Mucosa of gallbladder (tissue), 1 donor: Measurements from ENCODE around the gene NCAPD2. TPM values are rescaled to one million over a fixed set of nuclear protein-coding genes. Genes with fewer than 3 reads are reported as not detected.

Source experiments
- DNase-seq: peaks from one replicate; pipeline ENCODE4 v3.0.0-alpha.2; 2020; ENCODE audit warnings: low spot score
- total RNA-seq: library from RNA; stranded (reverse); gene quantifications from one replicate; pipeline ENCODE4 v1.2.1, GENCODE V29; 2021
- donor health status: DM: no; HTN: no; CAD: no.

NCAPD2 gene
- total RNA-seq, 1 donor from 2014 or later, result 36.6 TPM

GRCh38 chr12:6569786-6570185 is 75.9 kb downstream of the NCAPD2 start:
- no peak for DNase-seq

DNA sequence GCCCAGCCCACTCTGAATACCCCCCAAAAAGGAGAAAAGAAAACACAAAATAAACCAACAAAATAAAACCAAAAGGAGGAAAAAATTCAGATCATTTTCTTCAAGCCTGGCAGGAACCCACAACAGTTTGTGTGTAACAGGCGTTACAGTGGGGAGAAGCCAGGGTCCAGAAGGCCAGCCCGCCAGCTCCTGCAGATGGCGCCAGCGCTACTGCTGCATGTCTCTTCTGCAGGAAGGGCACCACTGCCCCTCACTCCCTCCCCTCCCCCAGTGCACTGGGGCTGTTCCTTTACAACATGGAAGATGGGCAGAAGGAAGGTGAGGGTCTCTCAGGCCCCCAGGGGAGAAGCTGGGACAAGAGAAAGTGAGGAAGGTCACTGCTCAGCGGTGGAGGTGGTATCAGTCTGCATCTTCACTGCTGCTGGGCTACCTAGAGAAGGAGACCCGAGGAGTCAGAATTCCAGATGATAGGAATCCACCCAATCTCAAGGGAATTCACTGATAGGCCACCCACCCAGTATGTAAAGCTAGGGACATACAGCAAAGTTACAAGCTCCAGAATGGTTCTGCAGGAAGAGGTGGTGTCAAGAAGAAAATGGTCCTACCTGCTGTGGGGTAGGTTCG is 76.5 kb downstream of the NCAPD2 start:
- DNase-seq, result no peak

GRCh38 chr12:6573001-6573400 is 79.1 kb downstream of the NCAPD2 start:
- DNase-seq, result no peak

GRCh38 chr12:6574576-6575295 is 80.8 kb downstream of the NCAPD2 start:
- no peak for DNase-seq

- no peak for DNase-seq
These were observed 81.7 kb downstream of the NCAPD2 start for GRCh38 chr12:6575648-6576047.

Other genes starting within 250 kb of the NCAPD2 start
- 64.9 TPM for gene PLEKHG6, start 183.4 kb upstream of the NCAPD2 start, total RNA-seq
- gene TNFRSF1A, start 152.0 kb upstream of the NCAPD2 start, total RNA-seq, result 155 TPM
- gene SCNN1A, start 118.5 kb upstream of the NCAPD2 start, total RNA-seq, result 52.7 TPM
- 180 TPM for gene LTBR, start 109.9 kb upstream of the NCAPD2 start, total RNA-seq
- 3.8 TPM for gene CD27, start 49.1 kb upstream of the NCAPD2 start, total RNA-seq
- gene TAPBPL, start 42.1 kb upstream of the NCAPD2 start, total RNA-seq, result 53.1 TPM
- 12.3 TPM for gene VAMP1, start 23.4 kb upstream of the NCAPD2 start, total RNA-seq
- 134 TPM for gene MRPL51, start 840 bp upstream of the NCAPD2 start, total RNA-seq
- gene GAPDH, start 40.4 kb downstream of the NCAPD2 start, total RNA-seq, result 2,392 TPM
- 14.2 TPM for gene IFFO1, start 61.9 kb downstream of the NCAPD2 start, total RNA-seq
- gene NOP2, start 74.2 kb downstream of the NCAPD2 start, total RNA-seq, result 19.2 TPM
- gene CHD4, start 113.3 kb downstream of the NCAPD2 start, total RNA-seq, result 220 TPM
- 15.0 TPM for gene LPAR5, start 141.9 kb downstream of the NCAPD2 start, total RNA-seq
- gene ACRBP, start 153.3 kb downstream of the NCAPD2 start, total RNA-seq, result 9.8 TPM
- 58.0 TPM for gene ING4, start 169.0 kb downstream of the NCAPD2 start, total RNA-seq
- gene ZNF384, start 195.3 kb downstream of the NCAPD2 start, total RNA-seq, result 60.6 TPM
- 5.0 TPM for gene PIANP, start 206.7 kb downstream of the NCAPD2 start, total RNA-seq
- gene COPS7A, start 229.9 kb downstream of the NCAPD2 start, total RNA-seq, result 61.4 TPM